Esophagus squamous epithelium (tissue), 5 donors: ENCODE measurements around the gene SMIM24. TPM values are rescaled to one million over a fixed set of nuclear protein-coding genes. Genes with fewer than 3 reads are reported as not detected.
A peak's percentile ranks its signal among the peaks of the same experiment; 100 is the strongest.

Experiments
- DNase-seq: peaks from one replicate; lab custom pipeline; 2025; lab: John Stamatoyannopoulos, UW
- H3K27ac ChIP-seq, 4 donors: fragments of 200-600 bp; sonication (generic); one replicate each; pipeline ENCODE4 v1.5.1; 2016 to 2019; ENCODE audit warnings: mild to moderate bottlenecking in 1 of 4
- H3K27me3 ChIP-seq, 4 donors: fragments of 200-600 bp; sonication (generic); 1 replicate in 3 of 4; 2 replicates in 1 of 4; pipeline versions ENCODE4 v1.5.1 to v1.6.0; 2017 to 2021; ENCODE audit warnings: antibody characterized with exemption in 1 of 4
- H3K36me3 ChIP-seq, 3 donors: fragments of 200-600 bp; sonication (generic); one replicate each; pipeline ENCODE4 v1.5.1; 2016 to 2019
- H3K4me1 ChIP-seq, 3 donors: fragments of 200-600 bp; sonication (generic); one replicate each; pipeline ENCODE4 v1.5.1; 2017 to 2019
- H3K4me3 ChIP-seq, 4 donors: fragments of 200-600 bp; sonication (generic); 1 replicate in 3 of 4; 2 replicates in 1 of 4; pipeline ENCODE4 v1.5.1; 2016 to 2019; ENCODE audit warnings: mild to moderate bottlenecking in 2 of 4, moderate library complexity in 1 of 4
- H3K9me3 ChIP-seq, 3 donors: fragments of 200-600 bp; sonication (generic); one replicate each; pipeline ENCODE4 v1.5.1; 2016 to 2019
- CTCF ChIP-seq, 6 experiments: fragments of 450-650 bp in 4 of 6; fragments of 200-600 bp in 2 of 6; sonication (generic) in 2 of 6; IDR thresholded peaks; one replicate each; pipeline ENCODE4 v1.5.1; 2016 to 2019; ENCODE audit warnings: antibody characterized with exemption in 6 of 6, mild to moderate bottlenecking in 4 of 6, moderate library complexity in 4 of 6
- POLR2A ChIP-seq, 4 donors: fragments of 450-650 bp; IDR thresholded peaks; one replicate each; pipeline ENCODE4 v1.6.1; 2017; ENCODE audit warnings: antibody characterized with exemption in 4 of 4, mild to moderate bottlenecking in 4 of 4, moderate library complexity in 3 of 4
- WGBS, 2 donors: methylation state at CpG; one replicate each; pipeline ENCODE4 v1.1.5; 2018; 5-methylcytosine and 5-hydroxymethylcytosine counted together
- intact Hi-C: fragments of 100-400 bp; cut with DNase I; formaldehyde crosslinking; loops from one replicate; pipeline ENCODE4 v1.15.0; 2022
- total RNA-seq, 4 donors: library from RNA; depleted of rRNA; stranded (reverse); fragments of >200 nt; gene quantifications; one replicate each; pipeline ENCODE4 v1.1.0, GENCODE V29; 2016
- donor health status: DM: yes; HTN: yes; CAD: no.

The SMIM24 gene
- total RNA-seq, 4 donors from 2014 or later: not detected

DNA sequence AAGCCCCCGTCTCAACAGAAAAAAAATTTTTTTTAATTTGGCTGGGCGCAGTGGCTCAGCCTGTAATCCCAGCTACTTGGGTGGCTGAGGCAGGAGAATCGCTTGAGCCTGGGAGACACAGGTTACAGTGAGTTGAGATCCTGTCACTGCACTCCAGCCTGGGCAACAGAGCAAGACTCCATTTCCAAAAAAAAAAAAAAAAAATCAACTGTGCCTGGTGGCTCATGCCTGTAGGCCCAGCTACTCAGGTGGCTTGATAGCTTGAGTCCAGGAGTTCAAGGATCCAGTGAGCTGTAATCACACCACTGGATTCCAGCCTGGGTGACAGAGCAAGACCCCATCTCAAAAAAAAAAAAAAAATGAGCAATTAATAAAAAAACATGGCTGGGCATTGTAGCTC lies 21.5 kb upstream of the SMIM24 start:
- no peak overlapping the region for H3K27ac ChIP-seq
- peaks cover 5 to 40% (median 20%) of the 10 kb centered on the region in 3 donors for H3K4me1 ChIP-seq
- H3K36me3 ChIP-seq: peaks cover 0 to 8% (median 0%) of the 10 kb centered on the region in 3 donors
- no peak for DNase-seq
- intact Hi-C loops: no loop called here
- no peak for TF ChIP-seq CTCF (IDR thresholded peaks at IDR 0.05)
- TF ChIP-seq POLR2A (IDR thresholded peaks at IDR 0.05): no peak
- no peaks in the 10 kb centered on the region for H3K27me3 ChIP-seq
- WGBS, 2 donors: 77 to 85% methylated on average over 3 of the region's 3 CpGs
- no peak overlapping the region for H3K4me3 ChIP-seq
- H3K9me3 ChIP-seq: no peaks in the 10 kb centered on the region

DNA sequence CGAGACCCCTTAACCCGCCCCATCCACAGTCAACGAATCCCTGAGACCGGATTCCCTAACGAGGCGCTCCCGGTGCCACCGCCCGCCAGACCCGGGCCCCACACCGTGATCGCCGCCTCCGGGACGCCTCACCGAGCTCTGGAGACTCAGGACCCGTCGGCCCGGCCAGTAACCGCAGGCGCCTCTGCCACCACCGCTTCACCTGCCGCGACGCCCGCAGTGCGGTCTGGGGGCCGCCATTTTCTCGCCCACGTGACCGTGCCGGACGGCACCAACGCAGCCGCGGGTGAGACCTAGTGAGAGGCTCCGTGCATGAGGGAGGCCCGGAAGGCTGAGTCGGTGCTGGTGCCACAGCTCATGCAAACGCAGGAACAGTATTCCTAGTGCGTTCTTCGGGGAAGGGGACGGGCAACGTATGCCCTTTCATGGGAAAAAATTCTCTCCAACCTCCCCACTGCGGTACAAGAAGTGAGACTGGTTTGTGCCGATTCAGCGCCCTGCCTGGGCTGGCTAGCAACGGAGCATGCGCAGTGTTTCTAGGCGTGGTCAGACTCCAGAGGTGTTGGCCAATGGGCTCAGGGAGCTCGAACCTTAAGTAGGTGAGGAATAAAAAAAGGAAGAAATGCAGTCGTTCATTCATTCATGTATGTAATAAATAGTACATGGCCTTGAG lies 20.2 kb upstream of the SMIM24 start, which contains the start of gene DOHH:
Gene DOHH (minus strand): TSS at position 246 of the 673 bp plus-strand sequence. CDS start 3,860 bp downstream, outside the sequence.
- Histone ChIP-seq H3K36me3 (peaks cover 7 to 20% (median 11%) of the 10 kb centered on the region in 3 donors), H3K27me3 (no peaks in the 10 kb centered on the region), H3K4me3 (peak within 1 kb of the TSS; percentile 68 to 98 (median 86)), H3K9me3 (no peaks in the 10 kb centered on the region), H3K27ac (peak within 1 kb of the TSS; percentile 86 to 96 (median 95)), H3K4me1 (peaks cover 3 to 37% (median 20%) of the 10 kb centered on the region in 3 donors)
- WGBS, 2 donors: 0 to 1% methylated on average over 20 to 23 of the region's 52 CpGs
- TF ChIP-seq CTCF (IDR thresholded peaks at IDR 0.05) (peak in 2 of 6 experiments; percentile 3 to 12), POLR2A (IDR thresholded peaks at IDR 0.05) (peak in 2 of 4 donors; percentile 31 to 44)
- intact Hi-C loops: no loop called here
- peak; percentile 63 for DNase-seq

GRCh38 chr19:3499738-3500428 lies 19.6 kb upstream of the SMIM24 start:
- H3K4me3 ChIP-seq: peak overlapping the region; percentile 68 to 98 (median 86)
- no peaks in the 10 kb centered on the region for H3K9me3 ChIP-seq
- WGBS, 2 donors: 32 to 43% methylated on average over 9 to 14 of the region's 18 CpGs
- peaks cover 7 to 27% (median 15%) of the 10 kb centered on the region in 3 donors for H3K36me3 ChIP-seq
- H3K27ac ChIP-seq: peak overlapping the region; percentile 86 to 96 (median 95)
- H3K4me1 ChIP-seq: peaks cover 0 to 30% (median 14%) of the 10 kb centered on the region in 3 donors
- no peak for DNase-seq
- intact Hi-C loops: no loop called here
- no peak for TF ChIP-seq CTCF (IDR thresholded peaks at IDR 0.05)
- TF ChIP-seq POLR2A (IDR thresholded peaks at IDR 0.05): no peak
- no peaks in the 10 kb centered on the region for H3K27me3 ChIP-seq

GRCh38 chr19:3497757-3498520 lies 17.6 kb upstream of the SMIM24 start:
- H3K27me3 ChIP-seq: no peaks in the 10 kb centered on the region
- intact Hi-C loops: no loop called here
- no peak overlapping the region for H3K4me3 ChIP-seq
- DNase-seq: no peak
- H3K27ac ChIP-seq: no peak overlapping the region
- no peaks in the 10 kb centered on the region for H3K9me3 ChIP-seq
- H3K4me1 ChIP-seq: peaks cover 0 to 27% (median 14%) of the 10 kb centered on the region in 3 donors
- H3K36me3 ChIP-seq: peaks cover 7 to 46% (median 15%) of the 10 kb centered on the region in 3 donors
- WGBS, 2 donors: 93 to 98% methylated on average over 5 of the region's 5 CpGs
- TF ChIP-seq POLR2A (IDR thresholded peaks at IDR 0.05): no peak
- TF ChIP-seq CTCF (IDR thresholded peaks at IDR 0.05): no peak
